ENCODE measurements around the gene FANCB.

The FANCB gene

DNA sequence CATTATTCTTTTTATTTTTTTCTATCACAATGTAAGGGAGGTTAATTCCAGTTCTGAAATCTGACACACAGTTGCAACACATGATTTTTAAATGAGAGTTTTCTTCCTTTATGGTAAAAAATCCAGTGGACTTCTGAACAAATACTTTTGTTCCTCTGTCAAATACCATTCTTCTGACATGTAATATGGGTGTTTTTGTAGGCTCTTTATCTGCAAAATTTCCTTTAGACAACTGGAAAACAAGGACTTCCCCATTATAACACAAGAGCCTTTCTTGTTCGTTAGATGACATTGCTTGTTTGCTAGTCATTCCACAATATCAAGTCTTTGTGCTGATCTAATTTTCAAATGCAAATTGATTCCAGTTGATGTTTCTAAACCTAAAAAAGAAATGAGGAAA, 7.7 kb downstream of the FANCB start:
- TF ChIP-seq TEAD4 (IDR thresholded peaks at IDR 0.05), result no peak
- TF ChIP-seq TAF1 (IDR thresholded peaks at IDR 0.05; ENCODE audit: low read depth), result no peak
- TF ChIP-seq, protein P1, sequence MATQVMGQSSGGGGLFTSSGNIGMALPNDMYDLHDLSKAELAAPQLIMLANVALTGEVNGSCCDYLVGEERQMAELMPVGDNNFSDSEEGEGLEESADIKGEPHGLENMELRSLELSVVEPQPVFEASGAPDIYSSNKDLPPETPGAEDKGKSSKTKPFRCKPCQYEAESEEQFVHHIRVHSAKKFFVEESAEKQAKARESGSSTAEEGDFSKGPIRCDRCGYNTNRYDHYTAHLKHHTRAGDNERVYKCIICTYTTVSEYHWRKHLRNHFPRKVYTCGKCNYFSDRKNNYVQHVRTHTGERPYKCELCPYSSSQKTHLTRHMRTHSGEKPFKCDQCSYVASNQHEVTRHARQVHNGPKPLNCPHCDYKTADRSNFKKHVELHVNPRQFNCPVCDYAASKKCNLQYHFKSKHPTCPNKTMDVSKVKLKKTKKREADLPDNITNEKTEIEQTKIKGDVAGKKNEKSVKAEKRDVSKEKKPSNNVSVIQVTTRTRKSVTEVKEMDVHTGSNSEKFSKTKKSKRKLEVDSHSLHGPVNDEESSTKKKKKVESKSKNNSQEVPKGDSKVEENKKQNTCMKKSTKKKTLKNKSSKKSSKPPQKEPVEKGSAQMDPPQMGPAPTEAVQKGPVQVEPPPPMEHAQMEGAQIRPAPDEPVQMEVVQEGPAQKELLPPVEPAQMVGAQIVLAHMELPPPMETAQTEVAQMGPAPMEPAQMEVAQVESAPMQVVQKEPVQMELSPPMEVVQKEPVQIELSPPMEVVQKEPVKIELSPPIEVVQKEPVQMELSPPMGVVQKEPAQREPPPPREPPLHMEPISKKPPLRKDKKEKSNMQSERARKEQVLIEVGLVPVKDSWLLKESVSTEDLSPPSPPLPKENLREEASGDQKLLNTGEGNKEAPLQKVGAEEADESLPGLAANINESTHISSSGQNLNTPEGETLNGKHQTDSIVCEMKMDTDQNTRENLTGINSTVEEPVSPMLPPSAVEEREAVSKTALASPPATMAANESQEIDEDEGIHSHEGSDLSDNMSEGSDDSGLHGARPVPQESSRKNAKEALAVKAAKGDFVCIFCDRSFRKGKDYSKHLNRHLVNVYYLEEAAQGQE (IDR thresholded peaks at IDR 0.05; ENCODE audit: low read depth), result no peak
- no peak for TF ChIP-seq FOXM1 (IDR thresholded peaks at IDR 0.05; ENCODE audit: borderline replicate concordance, low read depth)

DNA sequence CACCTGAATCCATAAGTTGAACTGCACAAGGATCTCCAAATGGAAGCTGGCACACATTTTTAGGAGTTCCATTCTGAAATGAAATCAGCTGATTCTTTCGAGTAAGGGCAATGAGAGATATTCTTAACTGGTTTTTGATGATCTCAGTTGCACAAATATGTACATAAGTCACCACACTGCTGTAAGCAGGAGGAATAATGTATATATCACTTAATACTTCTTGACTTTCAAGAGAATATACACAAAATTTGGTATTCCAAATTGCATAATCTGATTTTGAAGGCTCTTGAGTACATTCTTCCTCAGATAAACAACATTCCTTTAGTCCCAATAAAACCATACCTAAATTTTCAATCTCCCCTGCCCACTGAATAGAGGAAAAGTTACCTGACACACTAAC, 8.2 kb downstream of the FANCB start:
- TF ChIP-seq FOXM1 (IDR thresholded peaks at IDR 0.05; ENCODE audit: borderline replicate concordance, low read depth) (no peak), CEBPB (IDR thresholded peaks at IDR 0.05) (no peak), TCF12 (IDR thresholded peaks at IDR 0.05; ENCODE audit: low read depth) (no peak), CREB1 (IDR thresholded peaks at IDR 0.05; ENCODE audit: low read depth) (no peak), NFIC (IDR thresholded peaks at IDR 0.05) (no peak), YY1 (IDR thresholded peaks at IDR 0.05; ENCODE audit: low read depth) (no peak), TEAD4 (IDR thresholded peaks at IDR 0.05) (no peak), ZBTB7A (IDR thresholded peaks at IDR 0.05; ENCODE audit: low read depth) (no peak), EGR1 (IDR thresholded peaks at IDR 0.05) (no peak), EP300 (IDR thresholded peaks at IDR 0.05; ENCODE audit: borderline replicate concordance) (no peak), RAD21 (IDR thresholded peaks at IDR 0.05; ENCODE audit: low read depth) (no peak)
- TF ChIP-seq, protein P1 (IDR thresholded peaks at IDR 0.05; ENCODE audit: low read depth), result no peak
- TF ChIP-seq, protein P2, sequence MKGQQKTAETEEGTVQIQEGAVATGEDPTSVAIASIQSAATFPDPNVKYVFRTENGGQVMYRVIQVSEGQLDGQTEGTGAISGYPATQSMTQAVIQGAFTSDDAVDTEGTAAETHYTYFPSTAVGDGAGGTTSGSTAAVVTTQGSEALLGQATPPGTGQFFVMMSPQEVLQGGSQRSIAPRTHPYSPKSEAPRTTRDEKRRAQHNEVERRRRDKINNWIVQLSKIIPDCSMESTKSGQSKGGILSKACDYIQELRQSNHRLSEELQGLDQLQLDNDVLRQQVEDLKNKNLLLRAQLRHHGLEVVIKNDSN (IDR thresholded peaks at IDR 0.05), result no peak
- TF ChIP-seq, protein P3, sequence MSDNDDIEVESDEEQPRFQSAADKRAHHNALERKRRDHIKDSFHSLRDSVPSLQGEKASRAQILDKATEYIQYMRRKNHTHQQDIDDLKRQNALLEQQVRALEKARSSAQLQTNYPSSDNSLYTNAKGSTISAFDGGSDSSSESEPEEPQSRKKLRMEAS (IDR thresholded peaks at IDR 0.05), result no peak

DNA sequence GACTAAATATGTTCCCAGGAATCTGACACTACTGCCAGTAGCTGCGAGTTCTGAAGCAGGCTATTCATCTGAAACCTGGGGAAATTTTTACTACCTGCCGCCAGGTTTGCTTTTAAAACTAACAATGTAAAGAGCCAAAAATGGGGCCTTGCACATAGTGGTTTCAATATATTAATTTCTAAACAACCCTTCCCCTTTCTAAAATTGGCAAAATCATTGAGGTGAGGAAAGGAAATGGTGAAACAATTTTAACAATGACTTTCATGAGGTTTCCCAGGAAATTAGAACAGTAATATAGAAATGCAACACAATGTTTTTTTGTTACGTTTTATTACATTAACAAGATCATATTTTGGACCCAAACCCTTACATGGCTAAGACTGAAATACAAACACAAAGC, 21.3 kb downstream of the FANCB start:
- no peak for TF ChIP-seq RAD21 (IDR thresholded peaks at IDR 0.05; ENCODE audit: low read depth)
- no peak for TF ChIP-seq FOXM1 (IDR thresholded peaks at IDR 0.05; ENCODE audit: borderline replicate concordance, low read depth)
- peak; percentile 30; the same call in 1 of the 2 replicates for TF ChIP-seq TEAD4 (IDR thresholded peaks at IDR 0.05)
- 0 out of 2 replicates have a peak, but pooled peaks have one; percentile 24 for TF ChIP-seq EP300 (IDR thresholded peaks at IDR 0.05; ENCODE audit: borderline replicate concordance)

DNA sequence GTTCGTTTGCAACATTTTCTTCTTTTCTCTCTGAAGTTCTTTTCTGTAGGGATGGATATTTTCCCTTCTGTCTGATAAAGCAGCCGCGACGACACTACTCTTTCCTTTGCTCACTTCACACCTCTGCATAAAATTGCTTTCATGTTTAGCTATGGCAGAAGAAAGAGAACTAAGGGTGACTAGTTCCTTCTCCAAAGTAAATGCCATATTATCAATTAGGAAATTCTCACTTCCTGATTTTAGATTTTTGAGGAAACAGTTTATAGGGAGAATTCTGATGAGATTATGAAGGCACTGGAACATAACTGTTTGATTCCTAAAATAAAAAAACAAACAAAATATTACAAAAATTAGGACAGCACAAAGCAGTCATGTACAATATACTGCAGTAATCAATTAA, 29.2 kb downstream of the FANCB start:
- TF ChIP-seq YY1 (IDR thresholded peaks at IDR 0.05; ENCODE audit: low read depth), result no peak
- no peak for TF ChIP-seq EGR1 (IDR thresholded peaks at IDR 0.05)
- TF ChIP-seq CEBPB (IDR thresholded peaks at IDR 0.05), result no peak
- TF ChIP-seq RAD21 (IDR thresholded peaks at IDR 0.05; ENCODE audit: low read depth), result no peak
- TF ChIP-seq, protein P2 (IDR thresholded peaks at IDR 0.05), result no peak
- no peak for TF ChIP-seq TAF1 (IDR thresholded peaks at IDR 0.05; ENCODE audit: low read depth)
- TF ChIP-seq FOXM1 (IDR thresholded peaks at IDR 0.05; ENCODE audit: borderline replicate concordance, low read depth), result no peak
- TF ChIP-seq NFIC (IDR thresholded peaks at IDR 0.05), result no peak
- no peak for TF ChIP-seq CREB1 (IDR thresholded peaks at IDR 0.05; ENCODE audit: low read depth)
- TF ChIP-seq, protein P3 (IDR thresholded peaks at IDR 0.05), result no peak
- no peak for TF ChIP-seq TEAD4 (IDR thresholded peaks at IDR 0.05)
- TF ChIP-seq ZBTB7A (IDR thresholded peaks at IDR 0.05; ENCODE audit: low read depth), result no peak
- TF ChIP-seq EP300 (IDR thresholded peaks at IDR 0.05; ENCODE audit: borderline replicate concordance), result no peak

DNA sequence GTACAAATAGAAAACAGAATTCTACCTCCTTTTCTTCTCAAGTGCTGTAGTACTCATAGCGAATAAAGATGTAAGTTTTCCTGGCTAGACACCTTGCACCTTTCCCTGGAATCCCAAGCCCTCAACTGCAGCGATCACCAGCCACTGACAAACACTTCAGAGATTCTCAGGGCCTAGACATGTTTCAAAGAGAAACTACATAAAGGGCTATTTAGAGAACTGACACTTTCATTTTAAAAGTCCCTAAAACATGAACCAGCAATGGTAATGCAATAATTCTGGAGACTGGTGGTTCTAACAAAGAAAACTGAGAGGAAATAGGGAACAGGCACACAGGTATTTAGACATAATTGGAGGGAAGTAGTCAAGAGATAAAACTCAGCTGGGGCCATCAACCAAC, 35.7 kb downstream of the FANCB start:
- TF ChIP-seq TEAD4 (IDR thresholded peaks at IDR 0.05) (no peak), EGR1 (IDR thresholded peaks at IDR 0.05) (no peak), FOXM1 (IDR thresholded peaks at IDR 0.05; ENCODE audit: borderline replicate concordance, low read depth) (no peak), YY1 (IDR thresholded peaks at IDR 0.05; ENCODE audit: low read depth) (no peak), EP300 (IDR thresholded peaks at IDR 0.05; ENCODE audit: borderline replicate concordance) (no peak), RAD21 (IDR thresholded peaks at IDR 0.05; ENCODE audit: low read depth) (no peak), TAF1 (IDR thresholded peaks at IDR 0.05; ENCODE audit: low read depth) (no peak), CEBPB (IDR thresholded peaks at IDR 0.05) (no peak), ZBTB7A (IDR thresholded peaks at IDR 0.05; ENCODE audit: low read depth) (no peak), CREB1 (IDR thresholded peaks at IDR 0.05; ENCODE audit: low read depth) (no peak), TCF12 (IDR thresholded peaks at IDR 0.05; ENCODE audit: low read depth) (no peak), NFIC (IDR thresholded peaks at IDR 0.05) (no peak)
- TF ChIP-seq, protein P3 (IDR thresholded peaks at IDR 0.05), result no peak
- TF ChIP-seq, protein P2 (IDR thresholded peaks at IDR 0.05), result no peak
- TF ChIP-seq, protein P1 (IDR thresholded peaks at IDR 0.05; ENCODE audit: low read depth), result no peak
